HG02870 (cell line): Measurements from ENCODE around the gene SEZ6L.

Source experiments
- ATAC-seq: cut with Tn5 transposase; IDR thresholded peaks from one replicate; pipeline ENCODE4 v1.9.1; 2021; ENCODE audit warnings: mild to moderate bottlenecking, moderate library complexity; ENCODE audit not compliant: unreplicated experiment

Gene SEZ6L

GRCh38 chr22:26292667-26292995 is 123.4 kb downstream of the SEZ6L start:
- no peak for ATAC-seq

- no peak for ATAC-seq
Measured at GRCh38 chr22:26295563-26296126, 126.4 kb downstream of the SEZ6L start.

GRCh38 chr22:26298605-26299310 is 129.5 kb downstream of the SEZ6L start:
- no peak for ATAC-seq

- ATAC-seq = no peak
Measured at GRCh38 chr22:26302726-26303125, 133.5 kb downstream of the SEZ6L start.

GRCh38 chr22:26303475-26303874 is 134.2 kb downstream of the SEZ6L start:
- no peak for ATAC-seq

DNA sequence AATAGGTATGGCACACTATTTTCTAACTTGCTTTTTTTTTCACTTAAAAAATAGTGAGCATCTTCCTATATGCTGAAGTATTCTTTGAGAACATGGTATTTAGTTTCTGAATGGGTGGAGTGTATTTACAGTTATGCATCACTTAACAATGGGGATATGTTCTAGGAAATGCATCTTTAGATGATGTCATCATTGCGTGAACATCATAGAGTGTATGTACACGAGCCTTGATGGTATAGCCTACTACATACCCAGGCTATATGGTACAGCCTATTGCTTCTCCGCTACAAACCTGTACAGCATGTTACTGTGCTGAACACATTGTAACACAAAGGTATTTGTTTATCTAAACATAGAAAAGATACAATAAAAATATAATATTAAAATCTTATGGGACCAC is 135.5 kb downstream of the SEZ6L start:
- no peak for ATAC-seq

GRCh38 chr22:26308467-26308866 is 139.2 kb downstream of the SEZ6L start:
- ATAC-seq = no peak

- ATAC-seq = no peak
Measured at GRCh38 chr22:26310616-26311015, 141.4 kb downstream of the SEZ6L start.

DNA sequence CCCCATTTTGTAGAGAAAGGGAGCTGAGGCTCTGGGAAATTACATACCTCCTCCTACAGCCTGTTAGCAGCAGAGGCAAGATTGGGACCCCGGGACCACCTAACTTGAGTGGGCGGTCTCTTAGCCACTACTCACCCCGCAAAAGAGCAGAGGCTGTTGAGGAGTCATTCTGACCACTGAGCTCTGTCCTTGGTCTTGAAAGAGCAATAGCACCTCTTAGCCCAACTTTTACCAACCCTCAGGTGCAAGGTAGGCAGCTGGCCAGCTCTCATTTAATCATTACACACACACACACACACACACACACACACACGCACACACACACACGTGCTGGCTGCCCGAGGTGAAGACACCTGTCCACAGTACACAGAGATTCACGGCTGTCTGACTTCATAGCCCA is 144.0 kb downstream of the SEZ6L start:
- no peak for ATAC-seq

DNA sequence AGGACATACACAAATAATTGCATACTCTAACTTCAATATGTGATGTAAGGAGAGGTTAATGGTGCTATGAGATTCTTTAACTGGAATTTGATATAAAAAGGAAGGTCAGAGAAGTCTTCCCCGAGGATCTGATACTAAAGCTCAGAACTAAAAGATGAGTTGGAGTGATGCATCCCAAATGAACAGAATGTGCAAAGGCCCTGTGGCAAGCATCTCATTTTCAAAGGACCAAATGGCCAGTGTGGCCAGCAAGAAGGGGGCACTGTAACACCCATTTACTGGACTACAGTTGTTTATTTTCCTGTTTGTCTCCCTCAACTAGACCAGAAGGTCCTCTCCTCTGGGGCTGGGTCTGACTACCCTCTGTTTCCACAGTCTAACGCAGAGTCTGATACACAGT is 144.9 kb downstream of the SEZ6L start:
- no peak for ATAC-seq

DNA sequence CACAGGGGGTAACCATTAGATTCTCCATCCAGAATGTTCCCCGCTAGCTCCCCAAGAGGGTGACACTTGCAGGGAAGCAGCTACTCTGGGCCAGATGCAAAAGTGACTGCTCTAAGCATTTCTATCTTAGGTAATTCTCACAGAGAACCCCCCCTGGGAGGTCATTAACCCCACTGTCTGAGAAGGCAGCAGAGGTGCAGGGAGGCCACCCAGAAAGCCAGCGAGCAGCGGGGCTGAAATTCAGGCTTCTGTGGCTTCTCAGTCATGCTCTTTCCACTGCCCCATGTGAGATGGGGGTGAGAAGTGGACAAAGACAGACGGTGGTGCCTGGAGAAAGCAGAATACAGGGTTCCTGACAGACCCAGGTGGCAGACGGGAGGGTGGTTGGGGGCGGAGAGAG is 145.4 kb downstream of the SEZ6L start:
- ATAC-seq = no peak

DNA sequence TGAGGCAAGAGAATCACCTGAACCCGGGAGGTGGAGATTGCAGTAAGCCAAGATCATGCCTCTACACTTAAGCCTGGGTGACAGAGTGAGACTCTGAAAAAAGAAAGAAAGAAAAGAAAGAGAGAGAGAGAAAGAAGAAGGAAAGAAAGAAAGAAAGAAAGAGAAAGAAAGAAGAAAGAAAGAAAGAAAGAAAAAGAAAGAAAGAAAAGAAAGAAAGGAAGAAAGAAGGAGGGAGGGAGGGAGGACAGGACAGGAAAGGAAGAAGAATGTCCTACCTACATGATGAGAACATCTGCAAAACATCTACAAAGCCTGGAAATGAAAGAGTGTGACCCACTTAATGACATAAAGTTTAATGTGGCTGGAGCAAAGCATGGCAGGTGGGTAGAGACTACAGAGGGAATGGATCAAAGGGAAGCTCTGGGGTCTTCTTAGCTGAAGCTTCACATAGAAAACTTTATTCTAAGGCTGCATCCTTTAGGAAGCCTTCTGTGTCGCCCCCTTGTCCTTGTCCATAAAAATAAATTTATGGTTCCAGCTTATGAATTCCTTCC is 147.5 kb downstream of the SEZ6L start:
- ATAC-seq = no peak

GRCh38 chr22:26318975-26319374 is 149.7 kb downstream of the SEZ6L start:
- no peak for ATAC-seq

GRCh38 chr22:26320447-26320846 is 151.2 kb downstream of the SEZ6L start:
- ATAC-seq = no peak

- no peak for ATAC-seq
Measured at GRCh38 chr22:26321469-26321913, 152.2 kb downstream of the SEZ6L start.

DNA sequence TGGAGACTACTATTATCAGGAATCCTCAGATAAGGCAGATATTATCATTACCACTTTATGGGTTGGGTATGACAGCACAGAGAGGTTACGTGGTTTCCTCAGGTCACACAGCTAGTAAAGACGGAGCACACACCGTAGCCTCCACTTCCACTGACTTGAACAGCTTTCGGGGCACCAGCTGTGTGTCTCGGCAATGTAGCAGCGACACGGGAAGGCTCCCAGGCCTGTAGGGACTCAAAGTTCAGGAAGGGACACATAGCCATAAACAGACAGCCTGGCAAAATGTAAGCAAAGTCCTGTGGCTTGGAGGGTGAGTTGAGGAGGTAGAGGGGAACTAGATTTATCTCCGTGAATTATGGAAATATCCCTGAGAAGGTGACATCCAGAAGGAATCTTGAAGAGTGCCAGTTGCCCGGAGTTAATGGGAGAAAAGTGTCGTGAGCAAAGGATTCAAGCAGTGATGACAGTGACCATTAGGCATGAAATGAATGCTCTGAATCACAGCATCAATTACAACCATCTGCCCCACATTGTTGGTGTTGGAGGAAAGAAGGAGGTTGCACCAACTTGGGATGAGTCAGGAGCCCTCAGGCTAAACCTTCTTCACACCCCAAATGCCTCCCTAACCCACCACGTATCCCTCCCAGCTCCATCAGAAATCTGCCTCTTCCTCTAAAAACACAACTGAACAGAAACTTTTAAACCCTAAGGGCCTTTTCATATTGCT is 153.1 kb downstream of the SEZ6L start:
- no peak for ATAC-seq

DNA sequence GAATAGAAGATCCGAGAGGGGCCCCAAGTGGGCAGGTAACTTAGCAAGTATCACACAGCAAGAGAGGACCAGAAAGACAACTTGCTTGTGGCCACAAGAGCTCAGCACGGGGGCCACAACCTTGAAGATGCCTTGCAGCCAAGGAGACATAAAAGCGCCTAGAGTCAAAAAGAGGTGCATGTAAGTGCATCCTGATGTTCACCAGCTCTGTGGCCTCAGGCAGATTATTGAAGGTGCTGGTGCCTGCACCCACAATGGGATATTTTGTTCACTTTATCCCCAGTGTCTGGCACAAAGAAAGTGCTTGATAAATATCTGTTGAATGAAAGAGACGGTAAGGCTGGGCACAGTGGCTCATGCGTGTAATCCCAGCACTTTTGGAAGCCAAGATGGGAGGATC is 153.8 kb downstream of the SEZ6L start:
- no peak for ATAC-seq

GRCh38 chr22:26324150-26324549 is 154.9 kb downstream of the SEZ6L start:
- no peak for ATAC-seq

DNA sequence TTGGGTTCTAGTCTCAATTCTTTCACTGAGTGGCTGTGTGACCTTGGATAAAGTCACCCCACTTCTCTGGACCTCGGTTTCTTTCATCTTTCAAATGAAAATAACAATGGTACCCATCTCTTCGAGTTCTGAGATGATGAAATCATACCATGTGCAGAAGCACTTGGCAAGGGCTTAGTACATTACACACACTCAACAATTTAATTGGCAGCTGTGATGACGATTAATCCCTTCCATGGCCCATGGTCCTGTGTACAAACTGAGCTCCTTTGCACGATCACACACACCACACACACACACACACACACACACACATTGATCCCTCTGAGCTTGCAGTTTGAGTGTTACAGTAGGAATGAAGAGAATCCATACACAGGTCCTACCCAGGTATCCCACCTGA is 156.4 kb downstream of the SEZ6L start:
- ATAC-seq = no peak

- no peak for ATAC-seq
Measured at GRCh38 chr22:26326803-26327202, 157.5 kb downstream of the SEZ6L start.

DNA sequence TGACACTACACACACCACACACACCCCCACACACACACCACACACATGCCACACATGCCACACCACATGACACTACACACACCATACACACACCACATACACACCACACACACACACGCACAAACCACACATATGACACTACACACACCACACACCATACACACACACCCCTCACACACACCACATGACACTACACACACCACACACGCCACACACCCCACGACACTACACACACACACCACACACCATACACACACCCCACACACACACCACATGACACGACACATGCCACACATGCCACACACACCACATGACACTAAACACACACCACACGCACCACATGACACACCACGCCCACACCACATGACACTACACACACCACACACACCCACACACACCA is 158.0 kb downstream of the SEZ6L start:
- ATAC-seq = no peak

- no peak for ATAC-seq
Measured at GRCh38 chr22:26328221-26328620, 159.0 kb downstream of the SEZ6L start.
